HTERT RPE-1 (cell line): ENCODE results near the gene FER.
"Not testable (repeated sequence)": the region's sequence is repeated elsewhere in the genome, so short reads cannot be mapped to it uniquely, and the experiment has no call there.

Experiments used
- in situ Hi-C: fragments of 300-500 bp; cut with MboI; formaldehyde crosslinking; loops from 4 replicates; pipeline ENCODE4 v1.14.3; 2020; ENCODE audit warnings: low sequenced_read_pairs

FER gene

GRCh38 chr5:108797986-108798385 is 50.3 kb downstream of the FER start:
- in situ Hi-C loops = no loop called here

GRCh38 chr5:108798513-108799265 is 51.0 kb downstream of the FER start:
- in situ Hi-C loops = no loop called here

- in situ Hi-C loops = no loop called here
These were observed 53.6 kb downstream of the FER start for GRCh38 chr5:108801301-108801700.

- in situ Hi-C loops = no loop called here
These were observed 54.1 kb downstream of the FER start for GRCh38 chr5:108801776-108802175.

GRCh38 chr5:108810717-108811116 is 63.0 kb downstream of the FER start:
- in situ Hi-C loops = no loop called here

- in situ Hi-C loops = no loop called here
These were observed 66.0 kb downstream of the FER start for GRCh38 chr5:108813673-108814072.

- in situ Hi-C loops = no loop called here
These were observed 66.9 kb downstream of the FER start for GRCh38 chr5:108814551-108814950.

GRCh38 chr5:108818613-108819272 is 71.0 kb downstream of the FER start:
- in situ Hi-C loops = no loop called here

GRCh38 chr5:108820983-108821382 is 73.3 kb downstream of the FER start:
- in situ Hi-C loops = no loop called here

- in situ Hi-C loops = no loop called here
These were observed 74.7 kb downstream of the FER start for GRCh38 chr5:108822211-108822947.

GRCh38 chr5:108827131-108827530 is 79.4 kb downstream of the FER start:
- in situ Hi-C loops = no loop called here

GRCh38 chr5:108830705-108831276 is 83.1 kb downstream of the FER start:
- in situ Hi-C loops = no loop called here

GRCh38 chr5:108836492-108836891 is 88.8 kb downstream of the FER start:
- in situ Hi-C loops = no loop called here

- in situ Hi-C loops = not testable (repeated sequence)
These were observed 94.7 kb downstream of the FER start for GRCh38 chr5:108842260-108842941.

- in situ Hi-C loops = not testable (repeated sequence)
These were observed 103.4 kb downstream of the FER start for GRCh38 chr5:108851129-108851528.

- in situ Hi-C loops = no loop called here
These were observed 110.2 kb downstream of the FER start for GRCh38 chr5:108857905-108858304.

- in situ Hi-C loops = no loop called here
These were observed 111.3 kb downstream of the FER start for GRCh38 chr5:108858959-108859358.

GRCh38 chr5:108862211-108862610 is 114.5 kb downstream of the FER start:
- in situ Hi-C loops = no loop called here

- in situ Hi-C loops = not testable (repeated sequence)
These were observed 118.4 kb downstream of the FER start for GRCh38 chr5:108866097-108866496.

GRCh38 chr5:108867656-108868055 is 120.0 kb downstream of the FER start:
- in situ Hi-C loops = no loop called here

GRCh38 chr5:108869066-108869465 is 121.4 kb downstream of the FER start:
- in situ Hi-C loops = no loop called here
